Measurements from ENCODE around the gene ZBTB3.

DNA sequence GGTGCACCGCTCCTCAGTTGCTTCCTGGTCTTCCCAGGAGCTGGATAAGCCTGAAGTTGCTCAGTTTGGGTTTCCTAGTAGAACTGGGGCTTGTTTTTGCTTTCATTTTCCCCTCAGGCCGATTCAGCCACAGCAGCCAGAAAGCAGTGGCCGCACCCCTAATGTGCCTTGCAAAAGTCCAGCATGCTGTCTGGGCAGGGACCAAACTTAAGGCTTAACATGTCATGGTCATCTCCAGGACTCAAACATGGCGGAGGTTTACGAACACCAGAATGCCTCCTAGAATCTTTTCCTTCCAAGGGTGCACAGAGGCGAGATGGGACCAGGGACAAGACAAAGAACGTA, 44.0 kb downstream of the ZBTB3 start:
- TF ChIP-seq HOXA7 (CRISPR knock-in tag; IDR thresholded peaks at IDR 0.05) = no peak
- no peak for TF ChIP-seq KDM1A (IDR thresholded peaks at IDR 0.05; ENCODE audit: low read depth)
- TF ChIP-seq POLR2AphosphoS2 (conservative IDR thresholded peaks at IDR 0.05; ENCODE audit: low read length) = no peak
- TF ChIP-seq MYC (IDR thresholded peaks at IDR 0.05; ENCODE audit: borderline replicate concordance, low read length) = no peak
- no peak for TF ChIP-seq NPAS2 (CRISPR knock-in tag; IDR thresholded peaks at IDR 0.05; ENCODE audit: borderline replicate concordance)
- TF ChIP-seq, protein P1, sequence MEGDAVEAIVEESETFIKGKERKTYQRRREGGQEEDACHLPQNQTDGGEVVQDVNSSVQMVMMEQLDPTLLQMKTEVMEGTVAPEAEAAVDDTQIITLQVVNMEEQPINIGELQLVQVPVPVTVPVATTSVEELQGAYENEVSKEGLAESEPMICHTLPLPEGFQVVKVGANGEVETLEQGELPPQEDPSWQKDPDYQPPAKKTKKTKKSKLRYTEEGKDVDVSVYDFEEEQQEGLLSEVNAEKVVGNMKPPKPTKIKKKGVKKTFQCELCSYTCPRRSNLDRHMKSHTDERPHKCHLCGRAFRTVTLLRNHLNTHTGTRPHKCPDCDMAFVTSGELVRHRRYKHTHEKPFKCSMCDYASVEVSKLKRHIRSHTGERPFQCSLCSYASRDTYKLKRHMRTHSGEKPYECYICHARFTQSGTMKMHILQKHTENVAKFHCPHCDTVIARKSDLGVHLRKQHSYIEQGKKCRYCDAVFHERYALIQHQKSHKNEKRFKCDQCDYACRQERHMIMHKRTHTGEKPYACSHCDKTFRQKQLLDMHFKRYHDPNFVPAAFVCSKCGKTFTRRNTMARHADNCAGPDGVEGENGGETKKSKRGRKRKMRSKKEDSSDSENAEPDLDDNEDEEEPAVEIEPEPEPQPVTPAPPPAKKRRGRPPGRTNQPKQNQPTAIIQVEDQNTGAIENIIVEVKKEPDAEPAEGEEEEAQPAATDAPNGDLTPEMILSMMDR (IDR thresholded peaks at IDR 0.05) = no peak
- TF ChIP-seq NR3C1 (IDR thresholded peaks at IDR 0.05) = no peak
